SU-DHL-6 (cell line): ENCODE measurements around the gene RBM17.
A peak's percentile ranks its signal among the peaks of the same experiment; 100 is the strongest.

Experiments
- H2AFZ ChIP-seq: fragments of 200-600 bp; sonication (generic); 2 replicates; pipeline ENCODE4 v1.6.1; 2014; ENCODE audit warnings: low read depth, mild to moderate bottlenecking, moderate library complexity, mixed read lengths, antibody characterized with exemption, low read length; ENCODE audit not compliant: severe bottlenecking
- H3F3A ChIP-seq: fragments of 200-600 bp; shearing (Covaris generic); 2 replicates; pipeline ENCODE4 v1.6.0; 2016; ENCODE audit warnings: antibody characterized with exemption, mild to moderate bottlenecking; ENCODE audit not compliant: insufficient read depth
- H3K27ac ChIP-seq: fragments of 200-600 bp; sonication (generic); 2 replicates; pipeline ENCODE4 v1.5.1; 2016; ENCODE audit warnings: low read depth, mild to moderate bottlenecking, low read length, moderate library complexity, mixed read lengths
- H3K27me3 ChIP-seq: fragments of 200-600 bp; sonication (generic), shearing (Covaris generic); 2 replicates; pipeline ENCODE4 v1.6.0; 2014; ENCODE audit warnings: mild to moderate bottlenecking, low read length
- H3K36me3 ChIP-seq: fragments of 200-600 bp; sonication (generic); 2 replicates; pipeline ENCODE4 v1.6.1; 2014; ENCODE audit warnings: mild to moderate bottlenecking, low read length, mixed read lengths
- H3K4me2 ChIP-seq: fragments of 300-600, 200-600 bp; shearing (Covaris generic), sonication (generic); 2 replicates; pipeline ENCODE4 v1.6.0; 2014; ENCODE audit warnings: low read length, low read depth, mild to moderate bottlenecking; ENCODE audit not compliant: poor library complexity, severe bottlenecking
- H3K4me3 ChIP-seq: fragments of 200-600 bp; sonication (generic); 2 replicates; pipeline ENCODE4 v1.5.1; 2014; ENCODE audit warnings: antibody characterized with exemption, low read length, mild to moderate bottlenecking, mixed read lengths; ENCODE audit not compliant: insufficient read depth, poor library complexity, severe bottlenecking
- H3K79me2 ChIP-seq: fragments of 200-600 bp; sonication (generic); 2 replicates; pipeline ENCODE4 v1.6.1; 2014; ENCODE audit warnings: mild to moderate bottlenecking, low read length, moderate library complexity; ENCODE audit not compliant: insufficient read depth
- H3K9ac ChIP-seq: fragments of 200-600 bp; sonication (generic); 2 replicates; pipeline ENCODE4 v1.7.0; 2014; ENCODE audit warnings: mild to moderate bottlenecking, low read length
- H3K9me2 ChIP-seq: fragments of 200-600 bp; sonication (generic); replicated peaks from 2 replicates; pipeline ENCODE4 v1.6.1; 2014; ENCODE audit warnings: low read length; ENCODE audit not compliant: insufficient read depth
- H3K9me3 ChIP-seq: fragments of 200-600 bp; sonication (generic); 2 replicates; pipeline ENCODE4 v1.6.1; 2014; ENCODE audit warnings: low read length, mixed read lengths; ENCODE audit not compliant: insufficient read depth
- H4K20me1 ChIP-seq: fragments of 200-600 bp; sonication (generic); 2 replicates; pipeline ENCODE4 v1.6.1; 2014; ENCODE audit warnings: low read depth, mild to moderate bottlenecking, antibody characterized with exemption, low read length, moderate library complexity, mixed read lengths
- EZH2phosphoT487 ChIP-seq: fragments of 200-600 bp; sonication (generic), shearing (Covaris generic); conservative IDR thresholded peaks from 2 replicates; pipeline ENCODE4 v1.6.1; 2018; ENCODE audit warnings: mild to moderate bottlenecking, antibody characterized with exemption, low read length, moderate library complexity, mixed read lengths
- TF ChIP-seq, protein P1 (sequence below): fragments of 200-600 bp; sonication (generic); IDR thresholded peaks from one replicate; pipeline ENCODE4 v1.5.1; 2017; ENCODE audit warnings: antibody characterized with exemption, mild to moderate bottlenecking, low read length, moderate library complexity; ENCODE audit not compliant: insufficient read depth, poor library complexity, severe bottlenecking

RBM17 gene

DNA sequence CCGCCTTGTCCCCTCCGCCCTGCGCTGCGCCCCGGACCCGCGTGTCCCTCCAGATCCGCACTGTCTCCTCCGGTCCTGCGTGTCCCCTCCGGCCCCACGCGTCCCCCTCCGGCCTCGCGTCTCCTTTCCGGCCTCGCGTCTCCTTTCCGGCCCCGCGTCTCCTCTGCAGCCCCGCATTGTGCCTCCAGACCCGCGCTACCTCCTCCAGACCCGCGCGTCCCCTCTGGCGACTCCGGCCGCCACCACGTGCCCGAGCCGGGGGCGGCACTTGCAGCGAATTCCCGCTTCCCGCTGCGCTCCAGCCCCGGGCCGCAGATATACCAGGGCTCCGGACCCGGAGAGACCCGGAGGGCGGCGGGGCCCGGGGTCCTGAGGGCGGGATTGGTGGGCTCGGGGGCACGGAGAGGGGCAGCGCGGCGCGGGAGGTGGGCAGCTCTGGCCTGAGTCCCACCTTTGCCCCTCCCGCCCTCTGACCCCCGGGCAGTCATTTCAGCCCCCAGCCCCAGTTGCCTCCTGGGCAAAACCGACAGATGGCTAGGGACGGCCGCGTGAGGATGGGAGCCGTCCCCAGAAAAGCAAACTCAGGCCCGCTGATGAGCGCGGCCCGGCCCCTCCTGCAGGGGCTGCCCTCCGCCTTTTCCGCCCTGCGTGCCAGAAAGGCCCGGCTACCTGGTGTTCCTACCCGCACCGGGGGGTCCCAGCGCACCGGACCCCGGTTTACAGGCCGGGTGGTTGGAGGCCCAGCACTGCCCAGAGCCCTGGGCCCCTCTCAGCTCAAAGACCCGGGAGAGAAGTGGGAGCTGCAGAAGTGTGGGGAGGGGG lies 56.5 kb downstream of the RBM17 start:
- no peaks in the 10 kb centered on the region for H3K36me3 ChIP-seq
- no peaks in the 10 kb centered on the region for H3K9me3 ChIP-seq
- TF ChIP-seq, protein P1, sequence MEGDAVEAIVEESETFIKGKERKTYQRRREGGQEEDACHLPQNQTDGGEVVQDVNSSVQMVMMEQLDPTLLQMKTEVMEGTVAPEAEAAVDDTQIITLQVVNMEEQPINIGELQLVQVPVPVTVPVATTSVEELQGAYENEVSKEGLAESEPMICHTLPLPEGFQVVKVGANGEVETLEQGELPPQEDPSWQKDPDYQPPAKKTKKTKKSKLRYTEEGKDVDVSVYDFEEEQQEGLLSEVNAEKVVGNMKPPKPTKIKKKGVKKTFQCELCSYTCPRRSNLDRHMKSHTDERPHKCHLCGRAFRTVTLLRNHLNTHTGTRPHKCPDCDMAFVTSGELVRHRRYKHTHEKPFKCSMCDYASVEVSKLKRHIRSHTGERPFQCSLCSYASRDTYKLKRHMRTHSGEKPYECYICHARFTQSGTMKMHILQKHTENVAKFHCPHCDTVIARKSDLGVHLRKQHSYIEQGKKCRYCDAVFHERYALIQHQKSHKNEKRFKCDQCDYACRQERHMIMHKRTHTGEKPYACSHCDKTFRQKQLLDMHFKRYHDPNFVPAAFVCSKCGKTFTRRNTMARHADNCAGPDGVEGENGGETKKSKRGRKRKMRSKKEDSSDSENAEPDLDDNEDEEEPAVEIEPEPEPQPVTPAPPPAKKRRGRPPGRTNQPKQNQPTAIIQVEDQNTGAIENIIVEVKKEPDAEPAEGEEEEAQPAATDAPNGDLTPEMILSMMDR: no peak
- no peak for TF ChIP-seq EZH2phosphoT487
- peak overlapping the region; percentile 92 for H3K4me2 ChIP-seq
- H3K79me2 ChIP-seq: peaks cover 17% of the 10 kb centered on the region
- peak overlapping the region; percentile 85 for H3K4me3 ChIP-seq
- no peaks in the 10 kb centered on the region for H3K9me2 ChIP-seq
- H3K27ac ChIP-seq: peak overlapping the region; percentile 20
- no peaks in the 10 kb centered on the region for H3K27me3 ChIP-seq
- H3F3A ChIP-seq: no peaks in the 10 kb centered on the region
- H3K9ac ChIP-seq: peak overlapping the region; percentile 86
- H2AFZ ChIP-seq: peak overlapping the region; percentile 94
- no peaks in the 10 kb centered on the region for H4K20me1 ChIP-seq

DNA sequence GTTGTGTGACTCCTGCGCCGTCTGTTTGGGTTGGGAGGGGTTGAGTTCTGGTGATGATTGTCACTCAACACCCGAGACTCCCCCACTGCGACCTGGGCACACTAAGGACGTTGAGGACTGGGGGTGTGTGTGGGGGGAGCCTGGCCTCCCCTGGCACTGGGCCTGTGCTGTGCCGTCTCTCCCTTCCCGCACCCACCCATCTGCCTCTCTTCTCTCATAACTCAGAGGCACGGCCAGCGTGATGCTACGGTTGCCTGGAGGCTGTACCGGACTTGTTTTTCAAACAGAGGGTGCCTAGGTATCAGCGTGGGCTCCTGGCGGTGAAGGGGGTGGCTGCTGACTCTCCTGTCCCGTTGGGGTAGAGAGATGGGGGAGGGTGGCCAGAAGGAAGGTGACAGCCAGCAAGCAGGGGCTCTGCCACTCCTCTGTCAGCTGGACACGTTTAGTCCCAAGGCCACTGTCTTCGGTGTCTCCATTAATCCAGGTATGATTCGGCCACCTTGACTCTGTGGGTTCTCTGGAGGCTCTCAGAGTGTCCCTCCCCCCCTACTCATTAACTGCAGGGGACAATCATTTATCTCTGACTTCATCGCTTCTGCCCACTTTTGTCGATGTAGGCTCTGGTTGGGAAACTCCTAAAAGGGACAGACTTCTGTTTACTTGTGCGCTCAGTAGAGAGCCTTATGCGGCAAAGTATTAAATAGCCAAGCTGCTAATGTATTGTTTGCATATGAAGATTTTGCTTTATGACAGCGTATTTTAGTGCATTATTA lies 57.4 kb downstream of the RBM17 start:
- TF ChIP-seq, protein P1: no peak
- no peak for TF ChIP-seq EZH2phosphoT487
- Histone ChIP-seq H3K79me2 (peaks cover 24% of the 10 kb centered on the region), H3K4me2 (peak overlapping the region; percentile 92), H3K27me3 (no peaks in the 10 kb centered on the region), H3K9me3 (no peaks in the 10 kb centered on the region), H3F3A (no peaks in the 10 kb centered on the region), H4K20me1 (no peaks in the 10 kb centered on the region), H3K9me2 (no peaks in the 10 kb centered on the region), H3K9ac (peak overlapping the region; percentile 86), H2AFZ (no peak overlapping the region), H3K36me3 (no peaks in the 10 kb centered on the region), H3K4me3 (peak overlapping the region; percentile 85), H3K27ac (no peak overlapping the region)

DNA sequence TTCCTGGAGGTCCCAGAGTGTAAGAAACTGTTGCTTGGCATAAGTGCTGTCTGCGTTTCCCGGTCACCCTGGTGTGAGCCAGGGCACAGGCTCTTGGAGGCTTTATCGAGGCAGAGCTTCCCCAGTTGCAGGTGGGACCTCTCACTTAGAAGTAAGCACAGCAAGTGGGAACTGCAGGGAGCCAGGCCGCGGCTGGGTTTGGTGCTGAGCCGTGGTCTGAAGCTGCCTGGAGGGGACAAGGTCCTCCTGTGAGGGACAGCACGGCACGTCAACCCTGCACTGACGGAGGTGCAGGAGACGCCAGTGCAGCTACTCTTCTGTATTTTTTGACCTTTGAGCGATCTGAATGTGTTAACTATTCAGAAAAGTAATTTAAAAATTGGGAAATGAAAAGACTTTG lies 58.1 kb downstream of the RBM17 start:
- no peaks in the 10 kb centered on the region for H3K36me3 ChIP-seq
- no peaks in the 10 kb centered on the region for H3K9me2 ChIP-seq
- no peak overlapping the region for H3K9ac ChIP-seq
- H3K9me3 ChIP-seq: no peaks in the 10 kb centered on the region
- H3K4me3 ChIP-seq: no peak overlapping the region
- H3K27ac ChIP-seq: no peak overlapping the region
- TF ChIP-seq, protein P1: no peak
- TF ChIP-seq EZH2phosphoT487: no peak
- H3F3A ChIP-seq: no peaks in the 10 kb centered on the region
- peaks cover 26% of the 10 kb centered on the region for H3K79me2 ChIP-seq
- H2AFZ ChIP-seq: no peak overlapping the region
- no peaks in the 10 kb centered on the region for H3K27me3 ChIP-seq
- no peaks in the 10 kb centered on the region for H4K20me1 ChIP-seq
- no peak overlapping the region for H3K4me2 ChIP-seq
